KMS-11 (cell line): ENCODE results near the gene NUB1.

Source experiments
- H2AFZ ChIP-seq: fragments of 200-600 bp; sonication (generic); 2 replicates; pipeline ENCODE4 v1.6.1; 2016; ENCODE audit warnings: antibody characterized with exemption, mixed run types, low read depth
- H3K27ac ChIP-seq: fragments of 200-600 bp; sonication (generic); 2 replicates; pipeline ENCODE4 v1.6.1; 2016; ENCODE audit warnings: mild to moderate bottlenecking, mixed run types
- H3K27me3 ChIP-seq: fragments of 200-600 bp; sonication (generic); 2 replicates; pipeline ENCODE4 v1.6.1; 2017; ENCODE audit warnings: mild to moderate bottlenecking, low read depth, mixed run types, moderate library complexity; ENCODE audit not compliant: insufficient read depth
- H3K36me3 ChIP-seq: fragments of 200-600 bp; sonication (generic); 2 replicates; pipeline ENCODE4 v1.6.1; 2017; ENCODE audit warnings: mild to moderate bottlenecking, mixed run types; ENCODE audit not compliant: insufficient read depth
- H3K4me1 ChIP-seq: fragments of 200-600 bp; sonication (generic); 2 replicates; pipeline ENCODE4 v1.6.1; 2016; ENCODE audit warnings: mild to moderate bottlenecking, low read depth, mixed run types; ENCODE audit not compliant: poor library complexity, severe bottlenecking
- H3K4me2 ChIP-seq: fragments of 200-600 bp; sonication (generic); 2 replicates; pipeline ENCODE4 v1.7.0; 2016; ENCODE audit warnings: mild to moderate bottlenecking, mixed run types
- H3K4me3 ChIP-seq: fragments of 200-600 bp; sonication (generic); IDR thresholded peaks from 2 replicates; pipeline ENCODE4 v1.6.1; 2017; ENCODE audit warnings: low read depth, low read length, mixed read lengths; ENCODE audit not compliant: insufficient read depth
- H3K79me2 ChIP-seq: fragments of 200-600 bp; sonication (generic); 2 replicates; pipeline ENCODE4 v1.6.1; 2016; ENCODE audit warnings: low read depth, mixed run types; ENCODE audit not compliant: insufficient read depth
- H3K9ac ChIP-seq: fragments of 200-600 bp; sonication (generic); 2 replicates; pipeline ENCODE4 v1.6.1; 2016; ENCODE audit warnings: mild to moderate bottlenecking, mixed run types
- H4K20me1 ChIP-seq: fragments of 200-600 bp; sonication (generic); 2 replicates; pipeline ENCODE4 v1.6.1; 2016; ENCODE audit warnings: mild to moderate bottlenecking, mixed run types; ENCODE audit not compliant: insufficient read depth
- TF ChIP-seq, protein P1 (sequence below): fragments of 200-600 bp; sonication (generic); conservative IDR thresholded peaks from 2 replicates; pipeline ENCODE4 v1.6.1; 2017; ENCODE audit warnings: low read depth, mild to moderate bottlenecking, antibody characterized with exemption, low read length, moderate library complexity, mixed read lengths

NUB1 gene

GRCh38 chr7:151396328-151396970 lies 54.8 kb downstream of the NUB1 start:
- H2AFZ ChIP-seq, result no peak overlapping the region
- H3K79me2 ChIP-seq, result no peaks in the 10 kb centered on the region
- H3K27me3 ChIP-seq, result no peaks in the 10 kb centered on the region
- H3K36me3 ChIP-seq, result no peaks in the 10 kb centered on the region
- H3K4me2 ChIP-seq, result no peak overlapping the region
- H3K4me3 ChIP-seq, result no peak overlapping the region
- no peaks in the 10 kb centered on the region for H4K20me1 ChIP-seq
- H3K27ac ChIP-seq, result no peak overlapping the region
- H3K9ac ChIP-seq, result no peak overlapping the region
- no peaks in the 10 kb centered on the region for H3K4me1 ChIP-seq
- TF ChIP-seq, protein P1, sequence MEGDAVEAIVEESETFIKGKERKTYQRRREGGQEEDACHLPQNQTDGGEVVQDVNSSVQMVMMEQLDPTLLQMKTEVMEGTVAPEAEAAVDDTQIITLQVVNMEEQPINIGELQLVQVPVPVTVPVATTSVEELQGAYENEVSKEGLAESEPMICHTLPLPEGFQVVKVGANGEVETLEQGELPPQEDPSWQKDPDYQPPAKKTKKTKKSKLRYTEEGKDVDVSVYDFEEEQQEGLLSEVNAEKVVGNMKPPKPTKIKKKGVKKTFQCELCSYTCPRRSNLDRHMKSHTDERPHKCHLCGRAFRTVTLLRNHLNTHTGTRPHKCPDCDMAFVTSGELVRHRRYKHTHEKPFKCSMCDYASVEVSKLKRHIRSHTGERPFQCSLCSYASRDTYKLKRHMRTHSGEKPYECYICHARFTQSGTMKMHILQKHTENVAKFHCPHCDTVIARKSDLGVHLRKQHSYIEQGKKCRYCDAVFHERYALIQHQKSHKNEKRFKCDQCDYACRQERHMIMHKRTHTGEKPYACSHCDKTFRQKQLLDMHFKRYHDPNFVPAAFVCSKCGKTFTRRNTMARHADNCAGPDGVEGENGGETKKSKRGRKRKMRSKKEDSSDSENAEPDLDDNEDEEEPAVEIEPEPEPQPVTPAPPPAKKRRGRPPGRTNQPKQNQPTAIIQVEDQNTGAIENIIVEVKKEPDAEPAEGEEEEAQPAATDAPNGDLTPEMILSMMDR, result no peak

DNA sequence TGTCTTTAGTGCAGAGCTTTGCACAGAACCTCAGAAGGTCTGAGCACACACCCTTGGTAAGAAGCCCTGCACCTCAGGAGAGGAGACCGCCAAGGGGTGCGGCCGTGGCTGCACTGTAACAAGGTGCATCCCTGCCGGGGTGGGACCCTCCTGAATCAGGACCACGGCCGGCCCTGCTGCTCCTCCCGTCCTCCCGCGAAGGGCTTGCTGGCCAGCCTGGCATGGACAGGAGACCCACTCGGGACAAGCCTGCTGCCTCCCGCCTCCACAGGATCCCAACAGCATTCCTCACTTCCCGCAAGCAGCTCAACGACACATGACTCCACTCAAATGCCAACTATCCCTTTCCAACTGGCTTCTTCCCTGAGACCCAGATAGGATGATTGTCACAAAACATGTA lies 55.4 kb downstream of the NUB1 start:
- H3K27me3 ChIP-seq, result no peaks in the 10 kb centered on the region
- H3K4me2 ChIP-seq, result no peak overlapping the region
- no peak overlapping the region for H3K27ac ChIP-seq
- no peaks in the 10 kb centered on the region for H4K20me1 ChIP-seq
- TF ChIP-seq, protein P1, result no peak
- H3K9ac ChIP-seq, result no peak overlapping the region
- no peaks in the 10 kb centered on the region for H3K4me1 ChIP-seq
- no peaks in the 10 kb centered on the region for H3K36me3 ChIP-seq
- H3K79me2 ChIP-seq, result no peaks in the 10 kb centered on the region
- H3K4me3 ChIP-seq, result no peak overlapping the region
- H2AFZ ChIP-seq, result no peak overlapping the region

DNA sequence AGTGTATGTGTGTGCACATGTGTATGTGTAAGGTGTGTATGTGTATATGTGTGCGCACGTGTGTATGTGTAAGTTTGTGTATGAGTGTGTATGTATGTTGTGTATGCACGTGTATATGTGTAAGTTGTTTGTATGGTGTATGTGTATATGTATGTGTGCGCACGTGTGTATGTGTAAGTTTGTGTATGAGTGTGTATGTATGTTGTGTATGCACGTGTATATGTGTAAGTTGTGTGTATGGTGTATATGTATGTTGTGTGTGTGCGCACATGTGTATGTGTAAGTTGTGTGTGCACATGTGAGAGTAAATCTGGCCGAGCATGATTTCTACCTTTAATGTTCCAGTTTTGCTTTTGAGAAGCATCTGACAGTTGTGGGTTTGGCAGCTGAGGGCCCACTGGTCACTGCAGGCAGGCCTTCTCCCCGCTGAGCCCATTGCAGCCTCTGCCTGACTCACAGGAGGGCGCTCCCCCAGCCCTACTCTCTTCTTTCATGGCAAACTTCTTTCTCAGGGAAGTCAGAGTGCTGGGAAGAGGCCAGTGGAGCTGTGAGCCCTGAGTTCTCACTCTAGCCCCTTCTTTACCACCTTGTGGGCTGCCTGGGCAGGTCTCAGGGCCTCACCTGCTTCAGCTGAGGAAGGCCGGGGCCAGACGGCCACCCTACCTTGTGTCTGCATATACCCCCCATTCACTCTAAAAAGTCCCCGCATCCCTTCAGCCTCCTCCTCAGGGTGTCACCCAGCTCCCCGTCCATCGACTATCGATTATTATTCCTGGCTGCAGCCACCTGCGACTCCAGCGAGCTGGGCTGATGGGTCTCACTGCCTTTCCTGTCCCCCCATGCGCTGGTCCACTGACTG lies 57.1 kb downstream of the NUB1 start:
- no peak overlapping the region for H3K4me3 ChIP-seq
- no peak overlapping the region for H2AFZ ChIP-seq
- no peaks in the 10 kb centered on the region for H3K79me2 ChIP-seq
- no peaks in the 10 kb centered on the region for H4K20me1 ChIP-seq
- no peaks in the 10 kb centered on the region for H3K27me3 ChIP-seq
- H3K27ac ChIP-seq, result no peak overlapping the region
- H3K36me3 ChIP-seq, result no peaks in the 10 kb centered on the region
- TF ChIP-seq, protein P1, result no peak
- H3K4me1 ChIP-seq, result no peaks in the 10 kb centered on the region
- no peak overlapping the region for H3K4me2 ChIP-seq
- H3K9ac ChIP-seq, result no peak overlapping the region

GRCh38 chr7:151399305-151399601 lies 57.6 kb downstream of the NUB1 start:
- Histone ChIP-seq H3K79me2 (no peaks in the 10 kb centered on the region), H3K4me3 (no peak overlapping the region), H3K9ac (no peak overlapping the region), H3K27ac (no peak overlapping the region), H3K4me2 (no peak overlapping the region), H3K36me3 (no peaks in the 10 kb centered on the region), H3K4me1 (no peaks in the 10 kb centered on the region), H2AFZ (no peak overlapping the region), H3K27me3 (no peaks in the 10 kb centered on the region), H4K20me1 (no peaks in the 10 kb centered on the region)
- TF ChIP-seq, protein P1, result no peak
